G401 (cell line): ENCODE measurements around the gene CALCB. TPM values are rescaled to one million over a fixed set of nuclear protein-coding genes. Genes with fewer than 3 reads are reported as not detected.
A peak's percentile ranks its signal among the peaks of the same experiment; 100 is the strongest.
"Not testable (repeated sequence)": the region's sequence is repeated elsewhere in the genome, so short reads cannot be mapped to it uniquely, and the experiment has no call there.

Experiments
- DNase-seq: peaks from one replicate; pipeline ENCODE4 v3.0.0-alpha.2; 2015; ENCODE audit warnings: low spot score
- in situ Hi-C: cut with HindIII; loops from 2 replicates; pipeline ENCODE4 v1.10.0; 2016; ENCODE audit warnings: low sequenced_read_pairs, mixed read lengths
- total RNA-seq: library from RNA; depleted of rRNA; stranded (reverse); fragments of >200 nt; shearing (Covaris generic); gene quantifications from 2 replicates; pipeline ENCODE4 v1.2.3, GENCODE V29; 2014; rRNA removed

Gene CALCB
- not detected in 2 replicates for total RNA-seq

- in situ Hi-C loops = no loop called here
- DNase-seq = peak; percentile 34
Measured at GRCh38 chr11:15073361-15074205, at the start of gene CALCB. Gene CALCB, plus strand, starts transcription at chr11:15073593. Its CDS starts 1,126 bp downstream, at chr11:15074719.

- no peak for DNase-seq
- in situ Hi-C loops = no loop called here
Measured at GRCh38 chr11:15027011-15027410, 46.4 kb upstream of the CALCB start.

GRCh38 chr11:15027956-15028355 lies 45.4 kb upstream of the CALCB start:
- in situ Hi-C loops = no loop called here
- DNase-seq = no peak

GRCh38 chr11:15028379-15028778 lies 45.0 kb upstream of the CALCB start:
- DNase-seq = no peak
- in situ Hi-C loops = no loop called here

GRCh38 chr11:15031945-15032344 lies 41.4 kb upstream of the CALCB start:
- DNase-seq, in situ Hi-C loops: not testable (repeated sequence)

- DNase-seq = no peak
- in situ Hi-C loops = no loop called here
Measured at GRCh38 chr11:15034687-15035267, 38.6 kb upstream of the CALCB start.

GRCh38 chr11:15035283-15035682 lies 38.1 kb upstream of the CALCB start:
- no peak for DNase-seq
- in situ Hi-C loops = no loop called here

GRCh38 chr11:15038963-15039362 lies 34.4 kb upstream of the CALCB start:
- in situ Hi-C loops = no loop called here
- no peak for DNase-seq

GRCh38 chr11:15045209-15045608 lies 28.2 kb upstream of the CALCB start:
- in situ Hi-C loops = no loop called here
- DNase-seq = no peak

- in situ Hi-C loops = no loop called here
- DNase-seq = no peak
Measured at GRCh38 chr11:15045891-15046290, 27.5 kb upstream of the CALCB start.

- in situ Hi-C loops = not testable (repeated sequence)
Measured at GRCh38 chr11:15046673-15047072, 26.7 kb upstream of the CALCB start.

GRCh38 chr11:15048616-15049015 lies 24.8 kb upstream of the CALCB start:
- DNase-seq = no peak
- in situ Hi-C loops = no loop called here

More at GRCh38 chr11:15046673-15047072, 26.7 kb upstream of the CALCB start:
- not testable (repeated sequence) for DNase-seq

- in situ Hi-C loops = no loop called here
- no peak for DNase-seq
Measured at GRCh38 chr11:15053191-15053685, 20.2 kb upstream of the CALCB start.

GRCh38 chr11:15055620-15056356 lies 17.6 kb upstream of the CALCB start:
- DNase-seq = no peak
- in situ Hi-C loops = no loop called here

- in situ Hi-C loops = no loop called here
- no peak for DNase-seq
Measured at GRCh38 chr11:15057329-15057728, 16.1 kb upstream of the CALCB start.

- no peak for DNase-seq
- in situ Hi-C loops = no loop called here
Measured at GRCh38 chr11:15059132-15059915, 14.1 kb upstream of the CALCB start.

GRCh38 chr11:15062599-15062998 lies 10.8 kb upstream of the CALCB start:
- in situ Hi-C loops = no loop called here
- DNase-seq = no peak

GRCh38 chr11:15069751-15070150 lies 3.6 kb upstream of the CALCB start:
- in situ Hi-C loops, DNase-seq: not testable (repeated sequence)
